Choroid plexus epithelial cell (primary cell): ENCODE data around the gene SUSD4.

Experiments
- DNase-seq: peaks from one replicate; pipeline ENCODE4 v3.0.0-alpha.2; 2010; ENCODE audit warnings: low read depth
- H3K4me3 ChIP-seq: 2 replicates; pipeline ENCODE4 v1.5.1; 2011; ENCODE audit warnings: low read depth, mild to moderate bottlenecking, control low read depth, low read length, moderate library complexity
- CTCF ChIP-seq: conservative IDR thresholded peaks from 2 replicates; pipeline ENCODE4 v1.5.1; 2011; ENCODE audit warnings: low read depth, mild to moderate bottlenecking, control low read depth, inconsistent platforms, low read length, moderate library complexity

The SUSD4 gene

DNA sequence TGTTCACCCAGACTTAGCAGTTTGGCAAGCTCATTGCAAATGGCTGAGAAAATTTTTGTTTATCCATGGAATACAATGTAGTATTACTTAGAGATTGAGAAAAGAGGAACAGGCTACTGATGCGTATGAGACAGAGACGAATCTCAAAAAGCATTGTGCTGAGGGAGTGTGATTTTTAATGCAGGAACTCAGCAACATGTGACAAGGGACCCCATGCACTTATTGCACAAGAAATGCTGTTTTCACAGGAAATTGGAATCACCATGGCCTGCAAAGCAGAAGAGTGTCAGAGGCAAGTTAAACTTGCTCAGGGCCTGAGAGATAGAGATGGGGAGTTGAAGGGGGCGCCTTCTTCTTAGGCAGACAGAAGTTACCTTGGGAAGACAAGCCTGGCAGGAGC is 188.3 kb downstream of the SUSD4 start:
- no peak overlapping the region for H3K4me3 ChIP-seq
- no peak for TF ChIP-seq CTCF
- no peak for DNase-seq

- TF ChIP-seq CTCF = no peak
- no peak for DNase-seq
- H3K4me3 ChIP-seq = no peak overlapping the region
Measured at GRCh38 chr1:223175032-223175431, 188.9 kb downstream of the SUSD4 start.
